Stimulated activated CD4-positive, alpha-beta T cell treated with anti-CD3 and anti-CD28 coated beads, Interleukin-4, amount 100 ng/mL, for 4 hours (primary cell): ENCODE results near the gene TRIM23.

Experiments used
- DNase-seq, 2 experiments: peaks; one replicate each; pipeline ENCODE4 v3.0.0-alpha.2; 2020

Gene TRIM23

GRCh38 chr5:65563777-65564176 lies 60.4 kb downstream of the TRIM23 start:
- DNase-seq = no peak

DNA sequence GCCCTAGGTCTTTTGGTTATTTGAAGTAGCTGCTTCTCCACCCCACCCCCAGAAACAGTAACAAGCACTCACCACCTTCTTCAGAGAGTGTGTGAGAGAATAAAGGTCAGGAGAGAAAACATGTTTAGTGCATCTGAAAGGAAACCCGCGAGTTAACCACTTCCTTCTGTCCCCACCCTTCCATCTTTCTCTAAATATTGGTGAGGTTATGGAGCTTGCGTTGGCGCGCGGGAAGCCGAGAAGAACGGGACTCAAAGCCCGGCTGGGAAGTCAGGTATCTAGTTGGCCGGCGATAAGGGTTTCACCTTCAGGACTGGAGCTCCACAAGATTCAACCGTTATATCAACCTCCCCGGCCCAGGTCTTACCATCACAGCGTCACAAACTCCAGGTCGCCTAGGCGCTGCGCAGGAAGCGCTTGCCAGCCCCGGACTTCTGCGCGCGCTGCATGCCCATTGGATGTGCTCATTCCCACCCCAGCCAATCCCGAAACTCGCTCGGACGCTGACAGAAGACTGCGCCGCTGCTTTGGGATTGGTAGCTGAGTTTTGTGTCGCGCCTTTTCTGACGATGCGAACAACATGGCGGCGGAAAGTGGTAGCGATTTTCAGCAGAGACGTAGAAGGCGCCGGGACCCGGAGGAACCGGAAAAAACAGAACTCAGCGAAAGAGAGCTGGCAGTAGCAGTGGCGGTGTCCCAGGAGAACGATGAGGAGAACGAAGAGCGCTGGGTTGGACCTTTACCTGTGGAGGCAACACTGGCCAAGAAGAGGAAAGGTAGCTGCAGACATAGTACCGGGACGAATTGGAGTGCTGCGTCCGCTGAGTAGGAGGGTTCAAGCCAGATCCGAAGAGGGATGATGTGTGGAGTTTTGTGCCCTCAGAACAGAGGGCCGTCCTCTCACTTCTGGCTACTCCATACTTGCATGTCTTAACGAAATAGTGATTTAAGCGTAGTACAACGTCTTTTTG lies 61.1 kb downstream of the TRIM23 start, which contains the start of the genes CENPK and PPWD1:
CENPK (minus strand) TSS at position 438 of the 971 bp plus-strand sequence. CDS start 8,261 bp downstream, outside the sequence.
PPWD1 (plus strand) TSS at position 566 of the 971 bp plus-strand sequence; CDS start at position 581, 15 bp downstream.
- DNase-seq = peak; percentile 90 to 93

DNA sequence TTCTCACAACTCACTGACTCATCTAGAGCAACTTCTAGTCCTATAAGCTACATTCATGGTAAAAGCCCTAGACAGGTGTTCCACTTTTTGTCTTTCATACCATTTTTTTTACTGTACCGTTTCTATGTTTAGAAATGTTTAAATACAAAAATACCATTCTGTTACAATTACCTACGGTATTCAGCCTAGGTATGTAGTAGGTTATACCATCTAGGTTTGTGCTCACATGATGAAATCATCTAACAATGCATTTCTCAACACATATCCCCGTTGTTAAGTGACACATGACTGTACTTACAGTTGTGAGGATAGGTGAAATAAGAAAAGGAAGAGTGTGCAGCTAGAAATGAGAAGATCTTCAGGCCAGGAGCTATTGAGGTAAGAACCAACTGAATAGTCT lies 67.4 kb downstream of the TRIM23 start:
- no peak for DNase-seq

GRCh38 chr5:65556181-65556580 lies 68.0 kb downstream of the TRIM23 start:
- DNase-seq = no peak

GRCh38 chr5:65555287-65555686 lies 68.8 kb downstream of the TRIM23 start:
- no peak for DNase-seq

DNA sequence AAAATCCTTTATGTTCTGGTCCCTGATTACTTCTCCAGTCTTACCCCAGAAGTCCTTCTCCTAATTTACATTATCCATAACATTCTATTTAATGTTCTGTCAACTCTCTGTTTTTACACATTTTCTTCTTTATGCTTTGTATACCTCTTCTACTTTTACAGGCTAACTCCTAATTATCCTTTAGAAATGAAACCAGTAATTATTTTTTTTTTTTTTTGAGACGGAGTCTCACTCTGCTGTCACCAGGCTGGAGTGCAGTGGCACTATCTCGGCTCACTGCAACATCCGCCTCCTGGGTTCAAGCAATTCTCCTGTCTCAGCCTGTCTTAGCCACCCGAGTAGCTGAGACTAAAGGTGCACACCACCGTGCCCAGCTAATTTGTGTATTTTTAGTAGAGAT lies 70.2 kb downstream of the TRIM23 start:
- DNase-seq = no peak

DNA sequence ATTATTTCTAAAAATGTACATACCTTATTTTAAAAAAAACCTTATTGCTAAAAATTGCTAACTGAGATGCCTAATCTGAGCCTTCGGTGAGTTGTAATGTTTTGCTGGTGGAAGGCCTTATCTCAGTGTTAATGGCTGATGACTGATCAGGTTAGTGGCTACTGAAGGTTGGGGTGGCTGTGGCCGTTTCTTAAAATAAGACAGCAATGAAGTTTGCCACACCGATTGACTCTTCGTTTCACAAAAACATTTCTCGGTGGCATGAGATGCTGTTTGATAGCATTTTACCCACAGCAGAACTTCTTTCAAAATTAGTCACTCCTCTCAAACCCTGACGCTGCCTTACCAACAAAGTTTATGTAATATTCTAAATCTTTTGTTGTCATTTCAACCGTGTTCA lies 75.9 kb downstream of the TRIM23 start:
- DNase-seq = no peak

- no peak for DNase-seq
Observed at GRCh38 chr5:65546141-65546540, 78.0 kb downstream of the TRIM23 start.

- DNase-seq = no peak
Observed at GRCh38 chr5:65544473-65544872, 79.7 kb downstream of the TRIM23 start.

DNA sequence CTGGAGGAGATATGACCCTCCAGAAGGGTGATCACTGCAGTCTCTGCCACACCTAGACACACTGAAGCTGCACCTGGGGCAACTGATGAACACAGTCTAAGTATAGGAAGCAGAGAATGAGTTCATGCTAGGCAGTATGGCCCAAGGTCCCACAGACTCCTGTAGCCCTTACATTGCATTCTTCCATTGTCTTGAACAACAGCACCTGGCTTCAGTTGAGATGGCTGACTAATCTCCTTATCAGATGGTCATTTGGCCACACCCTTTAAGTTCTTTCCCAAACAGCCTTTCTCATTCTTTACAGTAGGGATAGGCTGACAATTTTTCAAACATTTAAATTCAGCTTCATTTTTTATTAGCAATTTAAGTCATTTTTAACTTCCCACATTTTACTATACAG lies 84.3 kb downstream of the TRIM23 start:
- no peak for DNase-seq
